ENCODE results near the gene PACRG. TPM values are rescaled to one million over a fixed set of nuclear protein-coding genes. Genes with fewer than 3 reads are reported as not detected.

PACRG gene
- total and polyA plus RNA-seq, 12 donors: 2.1 to 34.6 (median 10.0) TPM

- intact Hi-C loops (cut with DNase I): loop anchor here in 2 of 10 donors (5.0 to 10.0 kb wide), 2 partner anchors 149 to 152 kb away; partner anchors contain the start of gene QKI (in 2 of the 2)
- Histone ChIP-seq H3K36me3 (no peaks in the 10 kb centered on the region), H3K9me3 (no peaks in the 10 kb centered on the region), H3K27ac (peak overlapping the region in 6 of 10 donors; percentile 2 to 39 (median 19)), H3K4me1 (peaks cover 4 to 44% (median 20%) of the 10 kb centered on the region in 9 donors), H3K4me3 (no peak overlapping the region), H3K27me3 (no peaks in the 10 kb centered on the region)
- 53 to 60% methylated on average over 8 of the region's 8 CpGs for WGBS, 2 donors
- DNase-seq (peak in 1 of 2 donors; percentile 48), ATAC-seq (peak; percentile 12 to 81 (median 57))
- no peak for TF ChIP-seq CTCF (IDR thresholded peaks at IDR 0.05)
These were observed 535.4 kb downstream of the PACRG start for GRCh38 chr6:163263196-163263595.

DNA sequence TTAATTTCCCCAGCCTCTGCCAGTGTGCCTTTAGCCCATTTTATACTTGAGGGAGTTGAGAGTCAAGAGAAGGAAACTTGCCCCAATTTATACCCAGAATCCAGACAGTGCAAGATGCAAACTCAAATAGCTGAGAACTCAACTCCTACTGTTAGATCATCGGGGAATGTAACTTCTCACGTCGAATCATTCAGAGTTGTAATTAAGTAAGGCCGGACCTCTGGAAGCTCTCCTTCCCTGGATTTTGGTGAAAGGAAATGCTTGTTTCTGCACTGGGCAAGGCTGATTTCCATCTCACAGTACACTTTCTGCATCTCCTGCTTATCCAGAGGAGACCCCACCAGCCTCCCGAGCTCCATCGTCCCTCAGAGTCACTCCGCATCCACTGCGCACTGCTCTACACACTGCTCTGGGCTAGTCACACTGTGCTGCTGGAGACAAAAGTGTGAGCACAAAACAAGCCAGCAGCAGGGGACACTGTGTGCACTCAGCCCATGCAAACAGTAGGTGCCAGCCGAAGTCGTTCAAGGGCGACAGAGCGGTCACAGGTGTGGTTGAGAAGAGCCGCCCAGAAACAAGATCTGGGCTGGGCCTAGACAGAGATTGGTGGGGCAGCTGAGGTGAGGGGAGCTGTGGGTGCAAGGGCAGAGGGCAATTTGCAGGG lies 536.4 kb downstream of the PACRG start:
- no peaks in the 10 kb centered on the region for H3K27me3 ChIP-seq
- intact Hi-C loops (cut with DNase I): loop anchor here in 2 of 10 donors (5.0 to 10.0 kb wide), 2 partner anchors 148 to 151 kb away; partner anchors contain the start of gene QKI (in 2 of the 2)
- H3K4me1 ChIP-seq: peaks cover 4 to 44% (median 20%) of the 10 kb centered on the region in 9 donors
- H3K9me3 ChIP-seq: no peaks in the 10 kb centered on the region
- H3K4me3 ChIP-seq: no peak overlapping the region
- H3K36me3 ChIP-seq: no peaks in the 10 kb centered on the region
- ATAC-seq (peak; percentile 43 to 91 (median 80)), DNase-seq (peak in 1 of 2 donors; percentile 36)
- peak in 4 of 9 donors; percentile 26 to 43 (median 30) for TF ChIP-seq CTCF (IDR thresholded peaks at IDR 0.05)
- WGBS, 2 donors: 64 to 66% methylated on average over 13 of the region's 13 CpGs
- H3K27ac ChIP-seq: peak overlapping the region in 8 of 10 donors; percentile 3 to 64 (median 28)

DNA sequence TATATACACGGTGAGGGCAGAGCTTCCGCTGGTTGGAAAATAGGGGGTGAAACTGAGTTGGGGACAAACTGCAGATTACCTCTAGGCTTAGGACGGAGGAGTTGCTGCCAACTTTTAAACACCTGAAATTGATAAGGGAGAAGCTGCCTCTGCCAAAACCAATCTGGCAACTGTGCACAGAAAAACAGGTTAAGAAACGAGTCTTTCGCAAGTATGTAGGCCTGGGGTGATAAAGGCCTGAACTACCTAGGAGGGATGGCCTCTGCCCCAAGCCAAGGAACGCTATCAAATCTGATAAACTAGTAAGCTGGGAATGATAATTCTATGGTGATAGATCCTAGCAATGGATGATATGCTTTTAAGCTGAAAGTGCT lies 536.9 kb downstream of the PACRG start:
- peak overlapping the region in 7 of 10 donors; percentile 3 to 64 (median 30) for H3K27ac ChIP-seq
- no peaks in the 10 kb centered on the region for H3K27me3 ChIP-seq
- H3K4me3 ChIP-seq: no peak overlapping the region
- 51 to 64% methylated on average over 6 of the region's 6 CpGs for WGBS, 2 donors
- intact Hi-C loops (cut with DNase I): loop anchor here in 2 of 10 donors (5.0 to 10.0 kb wide), 2 partner anchors 148 to 150 kb away; partner anchors contain the start of gene QKI (in 2 of the 2)
- no peaks in the 10 kb centered on the region for H3K36me3 ChIP-seq
- H3K4me1 ChIP-seq: peaks cover 4 to 41% (median 19%) of the 10 kb centered on the region in 9 donors
- no peaks in the 10 kb centered on the region for H3K9me3 ChIP-seq
- ATAC-seq (no peak), DNase-seq (no peak)
- no peak for TF ChIP-seq CTCF (IDR thresholded peaks at IDR 0.05)

DNA sequence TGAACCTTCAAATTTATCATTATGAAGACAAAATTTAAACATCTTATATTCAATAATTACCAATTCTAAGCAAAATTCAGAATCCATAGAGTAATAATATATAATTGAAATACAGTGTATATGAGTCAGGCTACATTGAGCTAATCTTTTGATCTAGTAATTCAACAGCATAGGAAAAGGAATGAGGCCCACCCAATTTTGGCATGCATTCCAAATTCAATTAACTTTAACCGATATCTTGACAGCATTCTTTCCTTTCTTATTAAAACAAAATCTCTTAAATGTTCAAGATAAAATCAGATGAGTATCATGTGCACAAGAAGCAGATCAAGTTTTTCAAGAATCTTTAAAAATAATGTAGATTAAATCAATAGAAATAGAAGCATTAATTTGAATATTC lies 553.9 kb downstream of the PACRG start:
- no peaks in the 10 kb centered on the region for H3K27me3 ChIP-seq
- no peak overlapping the region for H3K27ac ChIP-seq
- DNase-seq: no peak
- peaks cover 0 to 5% (median 0%) of the 10 kb centered on the region in 11 donors for H3K9me3 ChIP-seq
- peaks cover 0 to 12% (median 3%) of the 10 kb centered on the region in 9 donors for H3K4me1 ChIP-seq
- intact Hi-C loops (cut with DNase I): loop anchor here in 1 of 10 donors (1.0 kb wide), 1 partner anchor 37 kb away; no protein-coding TSS in a partner anchor
- 66% methylated on average over 1 of the region's 1 CpG for WGBS, 2 donors
- no peak for TF ChIP-seq CTCF (IDR thresholded peaks at IDR 0.05)
- ATAC-seq: no peak
- no peak overlapping the region for H3K4me3 ChIP-seq
- no peaks in the 10 kb centered on the region for H3K36me3 ChIP-seq

All from heart right ventricle (tissue), 16 donors.